Measurements from ENCODE around the gene TMEM11.
A peak's percentile ranks its signal among the peaks of the same experiment; 100 is the strongest.

TMEM11 gene

GRCh38 chr17:21152731-21153130, 61.2 kb downstream of the TMEM11 start:
- peak; percentile 35 for DNase-seq

- peak; percentile 62 for DNase-seq
Measured at GRCh38 chr17:21149621-21150020, 64.3 kb downstream of the TMEM11 start.

Data from hematopoietic multipotent progenitor cell treated with erythropoietin and hydrocortisone succinate and interleukin-3 and kit ligand, for 4 days (in vitro differentiated cells).